ENCODE measurements around the gene CCDC82.

CCDC82 gene

DNA sequence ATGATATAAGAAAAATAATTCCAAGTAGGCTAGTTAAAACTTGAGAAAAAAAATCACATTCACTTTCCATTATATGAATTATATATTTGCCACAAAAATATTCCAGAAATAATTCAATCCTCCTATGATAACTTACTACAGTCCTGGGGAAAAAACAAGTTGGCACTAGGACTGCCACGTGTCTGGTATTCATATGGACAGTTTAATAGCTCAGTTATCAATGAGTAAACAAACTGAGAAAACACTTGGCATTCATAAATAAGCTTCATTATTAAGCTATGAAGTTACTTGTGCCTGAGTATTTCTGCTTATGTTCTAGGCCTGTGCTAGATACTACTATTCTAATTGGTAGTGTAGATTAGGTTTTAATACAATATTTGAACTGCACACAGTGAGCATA lies 24.2 kb downstream of the CCDC82 start:
- no peak for DNase-seq (ENCODE audit: low read depth in 1 of 2, low spot score in 1 of 2)

DNA sequence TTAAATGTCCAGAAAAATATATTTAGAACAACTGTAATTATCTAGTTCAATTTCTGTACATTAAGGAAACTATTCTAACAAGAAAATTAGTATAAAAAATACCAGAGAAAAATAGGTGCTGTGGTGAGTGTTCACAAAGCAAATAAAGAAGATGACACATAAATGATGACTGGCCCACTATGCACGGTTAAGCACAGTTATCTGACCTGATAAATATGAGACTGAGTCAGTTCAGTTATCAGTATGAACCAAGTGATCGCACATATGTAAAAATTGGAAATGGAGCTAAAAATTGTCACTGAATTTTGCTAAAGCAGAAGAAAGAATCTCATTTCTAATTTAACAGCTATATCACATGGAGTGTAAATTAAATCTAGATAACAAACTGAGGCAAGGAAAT lies 27.9 kb downstream of the CCDC82 start:
- DNase-seq (ENCODE audit: low read depth in 1 of 2, low spot score in 1 of 2), result no peak

GRCh38 chr11:96358321-96358720 lies 31.4 kb downstream of the CCDC82 start:
- DNase-seq (ENCODE audit: low read depth in 1 of 2, low spot score in 1 of 2), result no peak

DNA sequence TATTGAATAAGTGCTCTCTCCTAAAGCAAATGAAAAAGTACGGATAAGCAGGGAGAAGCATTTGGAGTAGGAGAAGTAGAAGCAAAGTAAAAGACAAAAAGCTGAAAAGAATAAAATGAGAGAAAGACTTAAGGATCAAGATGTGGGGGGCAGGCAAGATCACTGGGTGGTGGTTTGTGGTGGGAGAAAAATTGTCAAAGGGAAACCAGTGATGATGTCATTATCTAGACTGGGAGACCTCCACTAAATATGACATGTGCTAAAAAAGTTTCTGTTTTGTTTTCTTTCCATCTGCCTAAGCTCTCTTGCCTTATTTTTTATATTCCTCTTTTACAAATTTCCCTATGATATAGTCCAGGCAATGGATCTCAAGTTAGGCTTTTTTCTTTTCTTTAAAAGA lies 31.9 kb downstream of the CCDC82 start:
- no peak for DNase-seq (ENCODE audit: low read depth in 1 of 2, low spot score in 1 of 2)

DNA sequence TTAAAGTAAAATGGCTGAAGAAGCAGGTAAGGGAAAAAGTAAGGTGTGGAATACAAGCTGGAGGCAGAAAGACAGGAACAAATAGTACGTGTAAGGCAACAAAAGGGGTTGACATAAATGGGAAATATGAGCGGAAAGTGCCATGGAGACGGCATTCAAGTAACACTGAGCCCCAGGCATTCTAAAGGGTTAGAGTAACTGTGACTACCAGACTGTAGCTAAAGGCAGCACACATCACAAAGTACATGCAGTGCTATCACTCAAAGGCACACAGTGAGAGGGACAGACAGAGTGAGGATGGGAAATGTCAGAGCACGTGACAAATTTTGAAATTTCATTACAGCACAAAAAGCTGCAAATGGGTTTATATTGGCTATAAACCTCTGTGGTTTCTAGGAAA lies 32.9 kb downstream of the CCDC82 start:
- DNase-seq (ENCODE audit: low read depth in 1 of 2, low spot score in 1 of 2), result no peak

DNA sequence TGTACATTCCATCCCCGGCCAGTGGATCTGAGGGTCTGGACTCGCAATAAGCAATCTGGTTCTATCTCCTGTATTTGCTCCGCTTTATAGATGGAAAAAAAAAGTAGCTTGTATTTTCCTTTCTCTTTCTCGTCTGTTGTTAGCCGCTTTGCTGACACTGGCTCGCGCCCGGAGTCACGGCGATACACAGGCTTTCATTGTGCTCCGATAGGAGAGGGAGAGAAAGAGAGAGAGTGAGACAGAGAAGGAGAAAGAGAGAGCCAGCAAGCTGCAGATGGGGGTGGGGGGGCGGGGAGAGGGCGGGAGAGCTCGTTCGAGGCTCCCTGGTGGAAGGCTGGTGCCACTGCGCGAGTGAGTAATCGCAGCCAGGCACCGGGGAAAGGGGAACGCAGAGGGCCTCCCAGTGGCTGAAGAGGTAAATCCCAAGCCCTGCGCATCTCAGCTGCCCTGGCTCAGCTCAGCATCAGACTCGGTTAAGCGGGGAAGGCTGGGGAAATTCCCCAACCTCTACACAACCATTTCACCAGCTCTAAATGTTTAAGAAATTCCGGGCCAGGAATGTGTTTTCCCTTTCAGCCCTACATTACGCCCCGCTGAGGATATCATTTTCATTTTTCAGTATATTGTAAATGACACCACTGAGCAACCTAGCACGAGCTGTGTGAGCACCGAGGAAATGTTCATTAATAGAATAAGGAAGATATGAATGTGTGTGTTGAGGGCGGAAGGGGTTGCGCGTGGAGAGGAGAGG lies 46.6 kb downstream of the CCDC82 start, which contains the start of gene MAML2:
Gene MAML2 (minus strand): TSS at position 235 of the 751 bp plus-strand sequence. CDS start 1,300 bp downstream, outside the sequence.
- DNase-seq (ENCODE audit: low read depth in 1 of 2, low spot score in 1 of 2), result peak; percentile 77 to 81

DNA sequence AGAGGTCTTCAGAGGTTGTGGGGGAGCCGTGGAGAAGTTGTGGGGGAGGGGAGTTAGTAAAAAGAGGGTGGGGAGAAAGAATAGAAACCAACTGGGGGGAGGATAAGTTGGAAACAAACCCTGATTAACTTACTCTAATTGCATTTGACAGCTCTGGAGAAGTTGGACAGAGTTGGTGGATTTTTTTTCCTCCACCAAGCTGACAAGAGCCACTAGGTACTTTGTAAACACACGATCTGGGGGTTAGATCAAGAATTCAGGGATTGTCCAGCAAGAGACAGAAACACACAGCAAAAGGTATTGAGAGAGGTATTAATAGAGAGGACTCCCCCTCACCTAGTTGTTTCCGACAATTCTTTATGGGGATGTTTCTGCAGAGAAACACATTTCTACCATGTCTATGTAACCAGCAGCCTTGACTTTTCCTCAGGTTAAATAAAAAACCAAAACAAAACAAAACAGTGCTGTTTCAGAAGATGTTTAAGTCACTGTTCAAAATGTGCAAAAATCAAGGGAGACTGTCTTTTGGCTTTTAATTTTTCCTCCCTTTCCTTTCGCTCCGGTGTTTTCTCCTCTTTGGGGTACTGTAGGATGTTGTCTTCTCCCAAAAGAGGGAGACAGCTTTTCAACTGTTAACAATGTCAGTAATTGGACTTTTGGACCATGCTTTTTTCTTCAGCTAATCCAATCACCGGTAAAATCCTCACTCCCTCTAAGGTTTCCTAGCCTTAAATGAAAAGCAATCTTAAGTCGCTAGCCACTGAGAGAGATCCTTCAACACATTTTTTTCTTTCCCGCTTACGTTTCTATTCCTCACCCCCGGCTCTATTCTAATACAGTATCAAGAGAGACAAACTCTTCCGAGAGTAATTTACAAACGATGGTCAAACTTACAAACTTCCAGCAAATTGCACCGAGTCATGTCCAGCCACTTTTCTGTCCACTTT lies 47.4 kb downstream of the CCDC82 start:
- no peak for DNase-seq (ENCODE audit: low read depth in 1 of 2, low spot score in 1 of 2)

GRCh38 chr11:96341211-96342013 lies 48.3 kb downstream of the CCDC82 start:
- DNase-seq (ENCODE audit: low read depth in 1 of 2, low spot score in 1 of 2), result peak; percentile 37 to 38

DNA sequence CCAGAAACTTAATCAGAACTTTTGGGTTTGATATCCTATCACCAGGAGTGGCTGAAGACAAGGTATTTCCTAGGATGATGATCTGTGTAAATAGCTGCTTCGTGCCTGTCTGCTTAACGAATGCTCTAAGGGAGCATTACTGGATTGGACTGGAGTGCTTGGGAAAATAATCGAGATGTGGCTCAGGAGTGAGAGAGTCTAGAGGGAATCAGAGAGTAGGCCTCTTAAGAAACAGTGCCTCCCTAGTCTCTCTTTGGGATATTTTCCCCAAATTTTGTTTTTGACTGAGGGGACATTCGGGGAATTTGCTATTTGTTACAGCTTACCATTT lies 49.2 kb downstream of the CCDC82 start:
- DNase-seq (ENCODE audit: low read depth in 1 of 2, low spot score in 1 of 2), result no peak

DNA sequence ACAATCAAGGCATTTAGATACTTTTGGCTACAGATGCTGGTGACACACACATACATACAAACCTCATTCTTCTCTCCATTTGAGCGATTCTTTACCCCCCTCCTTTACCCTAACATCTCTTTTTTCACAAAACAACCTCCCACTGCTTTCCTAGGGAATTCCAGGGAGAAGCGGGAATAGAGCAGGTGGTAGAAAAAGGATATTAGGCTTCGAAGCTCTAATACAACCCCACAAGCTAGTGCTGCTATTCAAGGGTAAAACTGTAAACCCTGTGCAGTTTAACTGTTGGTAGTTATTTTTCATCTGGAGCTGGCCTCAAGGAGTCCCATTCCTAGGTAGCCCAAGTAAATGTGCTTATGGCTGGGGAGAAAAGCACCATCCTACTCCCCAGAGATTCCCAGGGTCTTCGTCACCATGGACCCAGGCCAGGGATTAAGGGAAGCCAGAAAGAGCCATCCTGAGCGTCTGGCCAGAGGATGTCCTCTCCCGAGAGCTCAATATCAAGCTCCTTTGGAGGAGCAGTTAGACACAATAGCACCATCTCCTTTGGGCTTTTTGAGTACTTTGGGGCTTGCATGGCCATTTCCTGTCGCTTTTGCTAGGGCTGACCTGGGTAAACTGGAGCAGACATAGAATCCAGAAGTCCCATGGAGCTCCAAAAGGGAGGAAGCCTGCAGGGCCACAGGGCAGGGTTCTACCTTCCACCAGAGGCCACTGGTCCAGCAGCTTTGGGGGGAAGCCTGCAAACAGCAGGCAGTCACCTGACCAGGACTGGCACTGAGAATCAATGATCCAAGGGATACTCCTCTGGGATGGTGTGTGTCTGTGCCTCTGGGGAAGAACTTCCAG lies 49.8 kb downstream of the CCDC82 start:
- no peak for DNase-seq (ENCODE audit: low read depth in 1 of 2, low spot score in 1 of 2)

DNA sequence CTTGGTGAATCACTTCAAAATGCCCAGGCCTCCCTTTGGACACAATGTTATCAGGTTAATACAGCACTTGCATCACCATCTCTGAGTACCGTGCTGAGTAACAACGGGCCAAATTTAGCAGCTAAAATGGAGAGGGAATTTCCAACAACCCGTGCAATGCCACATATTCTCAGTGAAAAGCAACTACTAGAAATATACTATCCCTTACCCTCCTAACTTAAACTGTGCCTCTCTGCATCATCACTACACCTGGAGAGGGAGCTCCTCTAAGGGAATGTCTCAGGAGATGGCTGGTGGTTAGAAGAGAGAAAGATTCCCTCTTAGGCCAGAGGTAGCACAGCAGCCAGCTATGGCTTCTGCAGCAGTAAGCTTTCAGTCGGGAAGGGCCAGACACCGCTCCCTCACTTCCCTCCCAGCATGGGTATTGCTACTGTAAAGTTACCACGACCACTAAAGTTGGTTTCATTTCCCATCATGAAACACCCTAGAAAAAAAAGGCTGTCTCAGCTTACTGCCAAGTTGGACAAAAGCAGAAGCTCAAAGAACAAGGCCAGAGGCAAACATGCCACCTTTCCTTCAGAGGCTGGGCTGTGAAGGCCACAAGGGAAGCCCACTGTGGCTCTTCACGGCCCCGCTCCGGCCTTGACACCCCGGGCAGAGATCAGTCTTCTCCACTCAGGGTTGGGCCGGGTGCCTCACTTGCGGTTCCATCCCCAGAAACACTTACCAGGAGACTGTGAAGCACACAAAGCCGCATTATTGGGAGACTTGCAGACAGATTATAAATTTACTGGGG lies 50.6 kb downstream of the CCDC82 start:
- DNase-seq (ENCODE audit: low read depth in 1 of 2, low spot score in 1 of 2), result no peak

GRCh38 chr11:96337541-96338431 lies 51.9 kb downstream of the CCDC82 start:
- no peak for DNase-seq (ENCODE audit: low read depth in 1 of 2, low spot score in 1 of 2)

GRCh38 chr11:96335388-96335787 lies 54.3 kb downstream of the CCDC82 start:
- DNase-seq (ENCODE audit: low read depth in 1 of 2, low spot score in 1 of 2), result no peak

DNA sequence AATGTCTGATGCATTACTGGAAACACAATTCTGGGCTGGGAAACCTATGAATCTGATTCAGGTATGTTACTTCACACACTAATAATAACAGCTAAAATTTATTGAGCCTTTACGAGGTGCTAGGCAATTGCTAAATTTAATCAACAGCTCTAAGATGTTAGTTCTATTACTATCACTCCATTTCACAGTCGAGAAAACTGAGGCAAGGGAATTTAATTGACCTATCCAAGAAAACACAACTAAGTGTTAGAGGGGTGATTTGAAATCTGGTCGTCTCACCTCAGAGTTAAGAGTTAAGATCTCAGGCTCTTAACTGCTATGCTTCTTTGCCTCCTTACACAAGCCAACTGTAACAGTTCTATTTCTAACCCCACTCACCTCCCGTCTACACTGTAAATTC lies 55.5 kb downstream of the CCDC82 start:
- DNase-seq (ENCODE audit: low read depth in 1 of 2, low spot score in 1 of 2), result no peak

DNA sequence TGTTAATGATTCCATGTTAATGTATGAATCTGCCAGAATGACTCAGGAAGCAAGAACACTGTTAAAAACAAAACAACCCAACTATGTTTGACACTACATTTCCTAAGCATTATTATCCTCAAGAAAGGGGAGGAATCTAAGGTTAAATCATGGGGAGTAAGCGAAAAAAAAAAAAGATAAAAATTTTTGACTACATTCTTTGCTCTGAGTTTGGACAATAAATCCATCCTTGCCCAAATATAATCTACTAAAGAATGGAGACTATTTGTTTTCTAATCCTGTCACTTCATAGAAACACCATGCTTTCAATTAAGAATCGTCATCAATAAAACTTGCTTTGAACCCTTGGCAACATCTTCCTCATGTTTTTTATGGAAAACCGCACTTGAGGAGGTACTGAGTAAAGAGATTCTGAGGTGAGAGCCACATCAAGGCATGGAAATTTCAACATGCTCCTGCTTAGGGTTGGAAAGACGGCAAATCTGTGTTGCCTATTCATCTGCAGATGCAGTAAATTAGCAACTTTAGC lies 56.5 kb downstream of the CCDC82 start:
- no peak for DNase-seq (ENCODE audit: low read depth in 1 of 2, low spot score in 1 of 2)

DNA sequence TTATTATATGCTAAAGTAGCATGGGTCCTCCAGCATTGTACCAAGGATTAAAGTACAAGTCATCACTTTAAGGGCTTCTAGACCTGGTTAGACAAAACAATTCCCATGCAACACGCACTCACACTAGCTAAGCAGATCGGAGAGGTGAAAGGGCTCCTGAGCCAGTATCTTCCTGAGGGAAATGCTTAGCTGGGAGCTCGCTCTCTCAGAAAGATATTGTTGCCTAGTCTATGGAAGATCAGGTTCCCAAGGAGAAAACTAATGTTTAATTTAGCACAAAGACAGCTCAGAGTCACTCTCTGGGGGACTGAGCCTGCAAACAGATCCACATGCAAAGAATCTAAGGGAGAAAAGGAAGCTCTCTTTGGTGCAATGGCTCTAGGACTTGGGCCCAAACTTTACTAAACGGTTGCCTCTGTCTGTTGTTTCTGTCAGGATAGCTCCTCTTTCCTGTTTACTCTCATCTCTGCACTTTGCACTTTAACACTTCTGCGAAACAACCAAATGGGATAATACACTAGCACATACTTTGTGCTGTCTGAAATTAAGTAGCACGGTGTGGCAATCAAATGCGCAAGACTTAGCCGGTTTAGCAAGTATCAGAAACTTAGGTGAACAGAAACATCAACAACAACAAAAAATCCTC lies 57.5 kb downstream of the CCDC82 start:
- no peak for DNase-seq (ENCODE audit: low read depth in 1 of 2, low spot score in 1 of 2)

DNA sequence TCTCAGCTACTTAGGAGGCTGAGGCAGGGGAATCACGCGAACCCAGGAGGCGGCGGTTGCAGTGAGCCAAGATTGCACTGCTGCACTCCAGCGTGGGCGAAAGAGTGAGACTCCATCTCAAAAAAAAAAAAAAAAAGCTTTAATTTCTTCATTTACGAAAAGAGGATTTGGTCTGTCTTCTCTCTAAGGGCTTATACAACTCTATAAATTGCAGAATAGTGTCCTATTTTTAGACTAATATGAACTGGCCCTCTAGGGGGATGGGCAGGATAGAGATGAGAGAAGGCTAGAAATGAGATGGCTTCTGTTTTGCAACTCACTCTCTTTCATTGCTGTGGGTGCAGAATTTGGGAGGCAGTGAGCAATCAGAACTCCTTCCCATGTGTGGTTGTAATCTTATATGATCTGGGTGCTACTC lies 58.0 kb downstream of the CCDC82 start:
- no peak for DNase-seq (ENCODE audit: low read depth in 1 of 2, low spot score in 1 of 2)

GRCh38 chr11:96330511-96330859 lies 59.2 kb downstream of the CCDC82 start:
- DNase-seq (ENCODE audit: low read depth in 1 of 2, low spot score in 1 of 2), result no peak
